H9 (cell line): ENCODE results near the gene GBGT1. TPM values are rescaled to one million over a fixed set of nuclear protein-coding genes. Genes with fewer than 3 reads are reported as not detected.

Experiments used
- DNase-seq: peaks from one replicate; pipeline ENCODE4 v3.0.0-alpha.2; 2017
- H2AFZ ChIP-seq: one replicate; pipeline ENCODE4 v1.6.1; 2013; ENCODE audit warnings: mild to moderate bottlenecking, low read length, control low read depth, moderate library complexity
- H2AK5ac ChIP-seq: 2 replicates; pipeline ENCODE4 v1.6.1; 2013; ENCODE audit warnings: low read length, control low read depth, mixed read lengths; ENCODE audit not compliant: insufficient read length
- H2BK120ac ChIP-seq: one replicate; pipeline ENCODE4 v1.6.1; 2013; ENCODE audit warnings: low read depth, mild to moderate bottlenecking, low read length, control low read depth, inconsistent platforms; ENCODE audit not compliant: poor library complexity, severe bottlenecking
- H2BK12ac ChIP-seq: 2 replicates; pipeline ENCODE4 v1.6.1; 2013; ENCODE audit warnings: low read length, control low read depth, mixed read lengths, low read depth; ENCODE audit not compliant: insufficient read length
- H2BK15ac ChIP-seq: 2 replicates; pipeline ENCODE4 v1.6.1; 2013; ENCODE audit warnings: low read depth, low read length, control low read depth
- H2BK20ac ChIP-seq: one replicate; pipeline ENCODE4 v1.6.1; 2013; ENCODE audit warnings: low read depth, mild to moderate bottlenecking, low read length, control low read depth, inconsistent platforms; ENCODE audit not compliant: poor library complexity, severe bottlenecking
- H2BK5ac ChIP-seq: 2 replicates; pipeline ENCODE4 v1.6.1; 2013; ENCODE audit warnings: low read length, control low read depth, mixed read lengths; ENCODE audit not compliant: insufficient read length
- H3K14ac ChIP-seq: 2 replicates; pipeline ENCODE4 v1.6.1; 2013; ENCODE audit warnings: low read length, control low read depth; ENCODE audit not compliant: insufficient read depth
- H3K18ac ChIP-seq: 2 replicates; pipeline ENCODE4 v1.6.1; 2013; ENCODE audit warnings: low read depth, mild to moderate bottlenecking, mixed read lengths, low read length, control low read depth; ENCODE audit not compliant: insufficient read length
- H3K23ac ChIP-seq: 2 replicates; pipeline ENCODE4 v1.6.1; 2013; ENCODE audit warnings: low read length, control low read depth, mixed read lengths, low read depth; ENCODE audit not compliant: insufficient read length
- H3K23me2 ChIP-seq: 2 replicates; pipeline ENCODE4 v1.6.1; 2013; ENCODE audit warnings: low read depth, mild to moderate bottlenecking, mixed read lengths, low read length, control low read depth; ENCODE audit not compliant: insufficient read length, poor library complexity, severe bottlenecking
- H3K27ac ChIP-seq: 2 replicates; pipeline ENCODE4 v1.5.1; 2013; ENCODE audit warnings: low read length, control low read depth, mixed read lengths, low read depth; ENCODE audit not compliant: insufficient read length
- H3K27me3 ChIP-seq: 2 replicates; pipeline ENCODE4 v1.6.1; 2013; ENCODE audit warnings: low read length, control low read depth, inconsistent platforms; ENCODE audit not compliant: insufficient read depth
- H3K4ac ChIP-seq: 2 replicates; pipeline ENCODE4 v1.6.1; 2013; ENCODE audit warnings: low read depth, mild to moderate bottlenecking, control low read depth, inconsistent platforms, low read length, moderate library complexity
- H3K4me1 ChIP-seq: 2 replicates; pipeline ENCODE4 v1.6.1; 2013; ENCODE audit warnings: low read length, control low read depth, inconsistent platforms; ENCODE audit not compliant: insufficient read depth
- H3K4me2 ChIP-seq: 2 replicates; pipeline ENCODE4 v1.6.1; 2013; ENCODE audit warnings: low read length, control low read depth, mixed read lengths; ENCODE audit not compliant: insufficient read length, insufficient read depth
- H3K56ac ChIP-seq: 2 replicates; pipeline ENCODE4 v1.6.1; 2013; ENCODE audit warnings: low read depth, mild to moderate bottlenecking, mixed read lengths, low read length, control low read depth; ENCODE audit not compliant: insufficient read length
- H3K79me1 ChIP-seq: 2 replicates; pipeline ENCODE4 v1.6.1; 2013; ENCODE audit warnings: low read depth, mild to moderate bottlenecking, moderate library complexity, low read length, control low read depth, inconsistent platforms; ENCODE audit not compliant: insufficient read depth, poor library complexity, severe bottlenecking
- H3K79me2 ChIP-seq: 2 replicates; pipeline ENCODE4 v1.6.1; 2013; ENCODE audit warnings: low read length, control low read depth, inconsistent platforms; ENCODE audit not compliant: insufficient read depth
- H3K9ac ChIP-seq: 2 replicates; pipeline ENCODE4 v1.6.1; 2013; ENCODE audit warnings: low read length, control low read depth, mixed read lengths; ENCODE audit not compliant: insufficient read length; ENCODE audit errors: extremely low read depth
- H3K9me3 ChIP-seq: one replicate; pipeline ENCODE4 v1.6.1; 2013; ENCODE audit warnings: low read depth, low read length, inconsistent platforms; ENCODE audit not compliant: control insufficient read depth
- H3T11ph ChIP-seq: one replicate; pipeline ENCODE4 v1.6.1; 2013; ENCODE audit warnings: mild to moderate bottlenecking, low read length, control low read depth, inconsistent platforms
- H4K20me1 ChIP-seq: one replicate; pipeline ENCODE4 v1.6.1; 2013; ENCODE audit not compliant: control insufficient read depth, insufficient read length, insufficient read depth
- H4K5ac ChIP-seq: 2 replicates; pipeline ENCODE4 v1.6.1; 2013; ENCODE audit warnings: low read depth, mild to moderate bottlenecking, mixed read lengths, low read length, control low read depth; ENCODE audit not compliant: insufficient read length
- H4K8ac ChIP-seq: replicated peaks from 2 replicates; pipeline ENCODE4 v1.6.1; 2013; ENCODE audit warnings: low read length, control low read depth, mixed read lengths, low read depth; ENCODE audit not compliant: insufficient read length
- H4K91ac ChIP-seq: 2 replicates; pipeline ENCODE4 v1.6.1; 2013; ENCODE audit warnings: low read depth, mild to moderate bottlenecking, moderate library complexity, mixed read lengths, low read length, control low read depth; ENCODE audit not compliant: insufficient read length
- H3K27ac Mint-ChIP-seq, 3 experiments: 2 replicates in 2 of 3; 3 replicates in 1 of 3; pipeline ENCODE4 v1.8.0; 2020 to 2021; ENCODE audit warnings: mixed read lengths in 3 of 3, mild to moderate bottlenecking in 1 of 3, moderate library complexity in 1 of 3
- H3K27me3 Mint-ChIP-seq: 2 replicates; pipeline ENCODE4 v1.8.0; 2021; ENCODE audit warnings: low read depth, mild to moderate bottlenecking, moderate library complexity, mixed read lengths
- H3K36me3 Mint-ChIP-seq, 3 experiments: 2 replicates in 2 of 3; 3 replicates in 1 of 3; pipeline ENCODE4 v1.8.0; 2020 to 2021; ENCODE audit warnings: low read depth in 3 of 3, mixed read lengths in 3 of 3; ENCODE audit not compliant: insufficient read depth in 1 of 3
- H3K4me1 Mint-ChIP-seq, 2 experiments: 2 replicates each; pipeline ENCODE4 v1.8.0; 2020; ENCODE audit warnings: mixed read lengths in 2 of 2
- H3K4me3 Mint-ChIP-seq, 2 experiments: 2 replicates in 1 of 2; 3 replicates in 1 of 2; pipeline ENCODE4 v1.8.0; 2020 to 2021; ENCODE audit warnings: mild to moderate bottlenecking in 2 of 2, mixed read lengths in 2 of 2, moderate library complexity in 1 of 2
- H3K9me3 Mint-ChIP-seq, 2 experiments: 2 replicates in 1 of 2; 3 replicates in 1 of 2; pipeline ENCODE4 v1.8.0; 2020; ENCODE audit warnings: mild to moderate bottlenecking in 2 of 2, mixed read lengths in 2 of 2, moderate library complexity in 1 of 2
- WGBS: extraction: QIAGEN DNeasy Blood & Tissue Kit; methylation state at CpG from one replicate; pipeline ENCODE4 v1.1.7; 2013; ENCODE audit warnings: missing lambda C conversion rate, low lambda C conversion rate, mixed read lengths; ENCODE audit not compliant: insufficient read length; ENCODE audit errors: extremely low coverage; 5-methylcytosine and 5-hydroxymethylcytosine counted together
- total RNA-seq: library from RNA; stranded (reverse); gene quantifications from 2 replicates; pipeline ENCODE4 v1.2.1, GENCODE V29; 2021
- TF ChIP-seq, protein P1 (sequence below): fragments of 200-600 bp; sonication (generic); conservative IDR thresholded peaks from 3 replicates; pipeline ENCODE4 v1.8.0; 2021; ENCODE audit warnings: antibody characterized with exemption, mild to moderate bottlenecking

Gene GBGT1
- total RNA-seq, 1 experiment from 2014 or later, result 9.3 TPM

DNA sequence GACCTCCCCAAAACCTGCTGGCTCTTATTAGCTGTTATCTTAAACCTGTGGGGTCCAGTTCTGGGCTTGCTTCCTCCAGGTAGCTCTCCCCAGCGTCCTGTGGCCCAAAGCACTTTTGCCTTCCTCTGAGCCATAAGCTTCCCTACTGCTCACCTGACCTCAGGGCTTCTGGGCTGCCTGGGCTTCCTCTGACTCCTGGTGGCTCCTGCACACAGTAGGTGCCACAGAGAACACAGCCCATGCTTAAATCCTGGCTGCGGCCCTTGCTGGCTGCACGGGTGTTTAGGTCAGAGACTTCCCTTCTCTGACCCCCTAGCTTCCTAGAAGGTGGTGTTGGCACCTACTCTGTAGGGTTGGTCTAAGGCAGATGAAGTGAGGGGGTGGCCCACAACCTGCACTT is 45.1 kb downstream of the GBGT1 start:
- WGBS, result no CpG with 5 or more reads among the region's 3 CpGs
- H3K27me3 ChIP-seq, result peaks cover 8% of the 10 kb centered on the region; the same call in 1 of the 2 replicates
- no peak overlapping the region for H2BK20ac ChIP-seq
- H4K20me1 ChIP-seq, result peaks cover 8% of the 10 kb centered on the region
- H3K56ac ChIP-seq, result no peak overlapping the region
- H3K27me3 Mint-ChIP-seq, result peaks cover 43% of the 10 kb centered on the region
- no peaks in the 10 kb centered on the region; a peak in 1 of 7 replicates for H3K36me3 Mint-ChIP-seq
- H3K4me1 ChIP-seq, result peaks cover 3% of the 10 kb centered on the region; the same call in 1 of the 2 replicates
- no peak overlapping the region for H3K18ac ChIP-seq
- no peak overlapping the region for H3K4ac ChIP-seq
- H4K91ac ChIP-seq, result no peak overlapping the region
- peaks cover 11 to 31% of the 10 kb centered on the region in 2 experiments for H3K4me1 Mint-ChIP-seq
- no peak overlapping the region for H4K8ac ChIP-seq
- H3T11ph ChIP-seq, result no peak overlapping the region
- H3K27ac ChIP-seq, result no peak overlapping the region
- no peak overlapping the region; a peak in 1 of 7 replicates for H3K27ac Mint-ChIP-seq
- no peak overlapping the region for H2BK12ac ChIP-seq
- H3K79me1 ChIP-seq, result no peaks in the 10 kb centered on the region
- no peaks in the 10 kb centered on the region for H3K9me3 Mint-ChIP-seq
- H3K4me2 ChIP-seq, result no peak overlapping the region
- no peak overlapping the region for H2BK120ac ChIP-seq
- DNase-seq, result no peak
- no peak overlapping the region for H2BK15ac ChIP-seq
- no peak overlapping the region for H2AFZ ChIP-seq
- peaks cover 9% of the 10 kb centered on the region for H3K23me2 ChIP-seq
- no peaks in the 10 kb centered on the region for H3K79me2 ChIP-seq
- H2AK5ac ChIP-seq, result no peak overlapping the region
- no peak overlapping the region for H4K5ac ChIP-seq
- no peak overlapping the region for H3K23ac ChIP-seq
- H3K14ac ChIP-seq, result no peak overlapping the region
- H3K4me3 Mint-ChIP-seq, result no peak overlapping the region
- TF ChIP-seq, protein P1, sequence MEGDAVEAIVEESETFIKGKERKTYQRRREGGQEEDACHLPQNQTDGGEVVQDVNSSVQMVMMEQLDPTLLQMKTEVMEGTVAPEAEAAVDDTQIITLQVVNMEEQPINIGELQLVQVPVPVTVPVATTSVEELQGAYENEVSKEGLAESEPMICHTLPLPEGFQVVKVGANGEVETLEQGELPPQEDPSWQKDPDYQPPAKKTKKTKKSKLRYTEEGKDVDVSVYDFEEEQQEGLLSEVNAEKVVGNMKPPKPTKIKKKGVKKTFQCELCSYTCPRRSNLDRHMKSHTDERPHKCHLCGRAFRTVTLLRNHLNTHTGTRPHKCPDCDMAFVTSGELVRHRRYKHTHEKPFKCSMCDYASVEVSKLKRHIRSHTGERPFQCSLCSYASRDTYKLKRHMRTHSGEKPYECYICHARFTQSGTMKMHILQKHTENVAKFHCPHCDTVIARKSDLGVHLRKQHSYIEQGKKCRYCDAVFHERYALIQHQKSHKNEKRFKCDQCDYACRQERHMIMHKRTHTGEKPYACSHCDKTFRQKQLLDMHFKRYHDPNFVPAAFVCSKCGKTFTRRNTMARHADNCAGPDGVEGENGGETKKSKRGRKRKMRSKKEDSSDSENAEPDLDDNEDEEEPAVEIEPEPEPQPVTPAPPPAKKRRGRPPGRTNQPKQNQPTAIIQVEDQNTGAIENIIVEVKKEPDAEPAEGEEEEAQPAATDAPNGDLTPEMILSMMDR, result no peak
- H3K9ac ChIP-seq, result no peak overlapping the region
- H3K9me3 ChIP-seq, result no peaks in the 10 kb centered on the region
- H2BK5ac ChIP-seq, result no peak overlapping the region
